Activated CD4-positive, alpha-beta T cell treated with anti-CD3 and anti-CD28 coated beads for 24 hours (primary cell): ENCODE data around the gene NMT2.

Experiments
- DNase-seq, 2 donors: peaks; one replicate each; pipeline ENCODE4 v3.0.0-alpha.2; 2020; ENCODE audit warnings: low read depth in 2 of 2

NMT2 gene

GRCh38 chr10:15181576-15182156, 13.2 kb upstream of the NMT2 start:
- DNase-seq, result no peak

GRCh38 chr10:15180736-15181135, 12.2 kb upstream of the NMT2 start:
- no peak for DNase-seq

GRCh38 chr10:15176269-15176668, 7.8 kb upstream of the NMT2 start:
- DNase-seq, result no peak

- no peak for DNase-seq
Measured at GRCh38 chr10:15175587-15175986, 7.1 kb upstream of the NMT2 start.

DNA sequence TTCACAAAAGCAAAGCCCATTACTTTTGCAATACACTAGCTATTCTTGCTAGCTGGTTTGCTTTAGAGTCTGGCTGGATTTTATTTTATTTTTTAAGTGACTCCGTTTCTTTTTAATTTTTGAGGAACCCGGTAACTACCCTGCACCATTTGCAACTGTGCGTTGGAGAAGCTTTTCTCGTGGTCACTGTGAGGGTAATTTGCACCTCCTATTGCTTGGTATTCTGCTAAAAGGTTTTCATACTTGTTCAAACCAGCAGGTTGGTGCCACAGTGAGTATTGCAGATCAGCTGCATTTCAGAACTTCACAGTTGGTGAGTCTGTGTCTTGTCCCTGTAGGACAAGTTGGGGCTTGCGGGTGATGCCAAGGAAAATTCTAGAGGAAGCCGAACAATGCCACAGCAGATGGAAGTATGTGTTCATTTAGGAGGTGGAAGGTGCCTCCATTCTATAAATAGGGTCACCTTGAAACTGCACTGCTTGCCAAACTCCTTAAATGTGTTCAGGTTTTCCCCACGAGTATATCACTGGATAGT, 3.9 kb upstream of the NMT2 start:
- no peak for DNase-seq

DNA sequence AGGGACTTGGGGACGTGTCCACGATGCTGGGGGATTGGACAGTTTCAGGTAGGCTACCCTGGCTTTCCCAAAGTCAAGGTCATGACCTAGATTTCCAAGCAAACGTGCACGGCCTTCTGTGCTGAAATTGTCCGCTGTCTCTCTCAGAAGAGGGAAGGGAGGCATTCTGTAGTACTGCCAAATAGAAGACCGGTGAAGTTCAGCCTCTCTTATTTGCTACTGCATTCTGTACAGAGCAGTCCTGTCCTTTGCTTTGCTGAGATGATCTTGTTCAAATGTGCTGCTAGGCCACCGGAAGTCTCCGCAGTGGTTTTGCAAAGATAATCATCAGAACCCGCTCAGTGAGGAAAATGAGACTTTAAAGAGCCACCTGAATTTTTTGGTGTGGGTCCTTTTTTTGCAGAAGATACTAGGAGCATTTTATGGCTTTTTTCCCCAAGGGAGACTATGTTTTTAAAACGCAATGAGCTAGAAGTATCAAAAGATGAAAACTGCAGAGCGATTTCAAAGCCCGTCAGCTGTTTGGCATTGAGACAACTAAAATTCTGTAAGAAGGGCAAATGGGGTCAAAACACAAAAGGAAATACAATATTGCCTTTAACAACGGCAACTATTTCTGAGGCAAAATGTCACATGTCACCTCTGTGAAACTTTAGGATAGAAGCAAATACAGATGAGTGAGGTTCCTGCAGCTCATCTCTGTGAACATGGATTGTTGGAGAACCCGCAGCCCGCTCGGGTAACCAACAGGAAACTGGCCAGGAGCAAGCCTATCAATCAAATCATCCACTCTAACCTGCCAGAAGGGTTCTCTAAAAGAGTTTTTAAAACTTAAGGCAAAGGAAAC, 1.3 kb upstream of the NMT2 start:
- peak; percentile 15 to 19 for DNase-seq

DNA sequence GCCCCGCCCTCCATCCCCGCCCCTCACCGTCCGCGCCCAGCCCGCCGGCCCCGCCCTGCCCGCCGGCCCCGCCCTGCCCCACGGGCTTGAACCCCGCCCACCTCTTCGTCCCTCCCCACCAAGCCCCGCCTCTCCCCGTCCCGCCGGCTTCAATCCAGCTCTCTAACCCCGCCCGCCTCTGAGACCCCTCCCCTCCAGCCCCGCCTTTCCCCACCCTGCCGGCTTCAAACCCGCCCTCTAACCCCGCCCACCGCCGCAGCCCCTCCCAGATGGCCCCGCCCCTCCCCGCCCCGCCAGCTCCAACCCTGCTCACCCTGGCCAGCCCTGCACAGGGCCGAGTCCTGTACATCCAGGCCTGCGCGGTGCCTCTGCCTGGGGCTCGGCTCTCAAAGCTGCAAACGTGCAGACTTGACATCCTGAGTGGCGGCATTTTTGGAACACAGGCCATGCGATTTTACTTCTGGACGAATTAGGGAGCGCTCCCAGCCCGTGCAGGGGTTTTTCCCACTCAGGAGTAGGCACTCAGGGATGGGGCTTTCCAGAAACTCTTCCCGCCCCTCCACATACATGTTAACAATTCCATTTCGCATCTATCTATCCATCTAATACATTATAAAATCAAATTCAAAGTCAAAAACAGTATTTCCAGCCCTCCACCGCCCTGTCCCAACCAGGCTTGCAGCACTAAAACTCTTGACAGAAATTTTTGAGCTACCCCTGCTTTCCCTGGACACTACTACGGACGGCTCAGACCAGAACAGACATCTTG, 477 bp upstream of the NMT2 start:
- peak; percentile 94 to 97 for DNase-seq

- DNase-seq, result peak; percentile 7 to 19
Measured at GRCh38 chr10:15167411-15168290, 842 bp downstream of the NMT2 start.

GRCh38 chr10:15166325-15166724, 2.2 kb downstream of the NMT2 start:
- no peak for DNase-seq

DNA sequence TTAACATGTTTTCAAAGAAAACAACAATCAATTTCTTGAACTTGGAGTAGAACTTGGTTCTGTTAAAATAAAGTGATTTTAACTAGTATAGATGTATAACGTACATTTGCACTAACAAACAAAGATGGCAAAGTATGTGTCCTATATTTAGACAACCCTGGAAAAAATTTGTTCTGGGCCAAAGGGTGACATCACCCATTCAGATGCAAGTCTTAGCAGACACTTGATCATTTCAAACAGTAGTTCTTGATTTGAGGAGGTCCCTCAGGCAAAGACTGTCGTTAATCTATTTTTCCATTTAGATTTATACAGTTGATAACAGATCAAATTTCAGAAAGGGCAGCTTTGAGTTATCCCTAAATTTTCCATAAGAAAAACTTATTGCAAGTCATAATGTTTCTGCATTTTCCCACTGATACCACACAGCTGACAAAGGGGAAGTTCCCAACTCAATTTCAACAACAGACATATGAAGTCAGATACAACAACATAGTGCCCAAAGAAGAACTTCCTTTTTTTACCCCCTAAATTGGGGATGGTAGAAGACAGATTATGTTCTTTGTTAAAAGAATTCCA, 5.2 kb downstream of the NMT2 start:
- DNase-seq, result no peak

- DNase-seq, result no peak
Measured at GRCh38 chr10:15158972-15159371, 9.5 kb downstream of the NMT2 start.

GRCh38 chr10:15158448-15158847, 10.0 kb downstream of the NMT2 start:
- no peak for DNase-seq

GRCh38 chr10:15155978-15156656, 12.4 kb downstream of the NMT2 start:
- DNase-seq, result no peak

- DNase-seq, result no peak
Measured at GRCh38 chr10:15152556-15152955, 15.9 kb downstream of the NMT2 start.

- DNase-seq, result no peak
Measured at GRCh38 chr10:15150563-15150962, 17.9 kb downstream of the NMT2 start.

GRCh38 chr10:15149042-15149771, 19.3 kb downstream of the NMT2 start:
- DNase-seq, result no peak

- DNase-seq, result no peak
Measured at GRCh38 chr10:15147594-15148392, 20.7 kb downstream of the NMT2 start.

GRCh38 chr10:15146366-15146765, 22.1 kb downstream of the NMT2 start:
- DNase-seq, result no peak

DNA sequence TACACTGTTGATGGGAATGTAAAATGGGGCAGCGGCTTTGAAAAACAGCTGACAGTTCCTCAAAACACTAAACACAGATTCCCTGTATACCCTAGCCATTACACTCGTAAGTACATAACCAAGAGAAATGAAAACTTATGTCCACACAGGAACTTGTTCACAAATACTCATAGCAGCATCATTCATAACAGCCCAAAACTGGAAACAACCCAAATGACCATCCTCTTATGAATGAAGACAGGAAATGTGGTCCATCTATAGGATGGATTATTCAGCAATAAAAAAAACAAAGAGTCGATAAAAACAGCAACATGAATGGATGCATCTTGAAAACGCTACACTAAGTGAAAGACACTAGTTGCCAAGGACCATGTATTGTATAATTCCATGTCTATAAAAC, 23.7 kb downstream of the NMT2 start:
- DNase-seq, result no peak
